Measurements from ENCODE around the gene IL17A.

Gene IL17A

DNA sequence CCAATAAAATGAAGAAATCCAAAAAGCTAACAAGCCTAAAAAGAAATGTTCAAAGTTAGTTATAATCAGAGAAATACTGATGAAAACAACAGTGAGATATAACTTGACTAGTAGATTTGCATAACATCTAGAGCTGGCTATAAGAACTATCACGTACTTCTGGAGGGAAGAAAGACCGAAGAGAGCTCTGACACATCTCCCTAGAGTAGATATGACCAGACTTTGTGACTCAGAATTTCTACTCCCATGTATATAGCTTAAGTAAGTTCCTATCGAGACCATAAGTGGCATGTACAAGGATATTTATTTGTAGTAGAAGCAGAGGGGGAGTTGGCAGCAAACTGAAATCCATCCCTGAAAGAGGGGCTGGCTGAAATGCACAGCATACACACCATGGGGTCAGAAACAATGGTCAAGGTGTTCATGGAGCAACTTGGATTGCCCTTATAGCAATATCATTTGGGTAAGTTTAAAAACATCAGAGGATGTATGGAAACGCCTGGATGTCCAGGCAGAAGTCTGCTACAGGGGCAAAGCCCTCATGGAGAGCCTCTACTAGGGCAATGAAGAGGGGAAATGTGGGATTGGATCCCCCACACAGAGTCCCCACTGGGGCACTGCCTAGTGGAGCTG lies 25.6 kb upstream of the IL17A start:
- H3K9ac ChIP-seq (ENCODE audit: low read length), result no peak overlapping the region
- no peaks in the 10 kb centered on the region for H3K27me3 ChIP-seq (ENCODE audit: low read length)
- no peaks in the 10 kb centered on the region for H3K36me3 ChIP-seq (ENCODE audit: low read length)
- H3K4me2 ChIP-seq (ENCODE audit: low read depth, low read length, poor library complexity, severe bottlenecking), result no peak overlapping the region
- H3K27ac ChIP-seq (ENCODE audit: low read depth, low read length), result no peak overlapping the region
- H3F3A ChIP-seq (ENCODE audit: insufficient read depth), result no peaks in the 10 kb centered on the region
- no peaks in the 10 kb centered on the region for H3K9me2 ChIP-seq (replicated peaks; ENCODE audit: insufficient read depth, low read length)
- H3K79me2 ChIP-seq (ENCODE audit: insufficient read depth, low read length), result no peaks in the 10 kb centered on the region
- H4K20me1 ChIP-seq (ENCODE audit: low read depth, low read length), result no peaks in the 10 kb centered on the region
- no peak overlapping the region for H3K4me3 ChIP-seq (ENCODE audit: insufficient read depth, low read length, poor library complexity, severe bottlenecking)
- TF ChIP-seq, protein P1, sequence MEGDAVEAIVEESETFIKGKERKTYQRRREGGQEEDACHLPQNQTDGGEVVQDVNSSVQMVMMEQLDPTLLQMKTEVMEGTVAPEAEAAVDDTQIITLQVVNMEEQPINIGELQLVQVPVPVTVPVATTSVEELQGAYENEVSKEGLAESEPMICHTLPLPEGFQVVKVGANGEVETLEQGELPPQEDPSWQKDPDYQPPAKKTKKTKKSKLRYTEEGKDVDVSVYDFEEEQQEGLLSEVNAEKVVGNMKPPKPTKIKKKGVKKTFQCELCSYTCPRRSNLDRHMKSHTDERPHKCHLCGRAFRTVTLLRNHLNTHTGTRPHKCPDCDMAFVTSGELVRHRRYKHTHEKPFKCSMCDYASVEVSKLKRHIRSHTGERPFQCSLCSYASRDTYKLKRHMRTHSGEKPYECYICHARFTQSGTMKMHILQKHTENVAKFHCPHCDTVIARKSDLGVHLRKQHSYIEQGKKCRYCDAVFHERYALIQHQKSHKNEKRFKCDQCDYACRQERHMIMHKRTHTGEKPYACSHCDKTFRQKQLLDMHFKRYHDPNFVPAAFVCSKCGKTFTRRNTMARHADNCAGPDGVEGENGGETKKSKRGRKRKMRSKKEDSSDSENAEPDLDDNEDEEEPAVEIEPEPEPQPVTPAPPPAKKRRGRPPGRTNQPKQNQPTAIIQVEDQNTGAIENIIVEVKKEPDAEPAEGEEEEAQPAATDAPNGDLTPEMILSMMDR (IDR thresholded peaks at IDR 0.05; ENCODE audit: insufficient read depth, low read length, poor library complexity, severe bottlenecking), result no peak
- TF ChIP-seq EZH2phosphoT487 (conservative IDR thresholded peaks at IDR 0.05; ENCODE audit: low read length), result no peak
- no peak overlapping the region for H2AFZ ChIP-seq (ENCODE audit: low read depth, low read length, severe bottlenecking)
- H3K9me3 ChIP-seq (ENCODE audit: insufficient read depth, low read length), result peaks cover 7% of the 10 kb centered on the region; the same call in 1 of the 2 replicates

DNA sequence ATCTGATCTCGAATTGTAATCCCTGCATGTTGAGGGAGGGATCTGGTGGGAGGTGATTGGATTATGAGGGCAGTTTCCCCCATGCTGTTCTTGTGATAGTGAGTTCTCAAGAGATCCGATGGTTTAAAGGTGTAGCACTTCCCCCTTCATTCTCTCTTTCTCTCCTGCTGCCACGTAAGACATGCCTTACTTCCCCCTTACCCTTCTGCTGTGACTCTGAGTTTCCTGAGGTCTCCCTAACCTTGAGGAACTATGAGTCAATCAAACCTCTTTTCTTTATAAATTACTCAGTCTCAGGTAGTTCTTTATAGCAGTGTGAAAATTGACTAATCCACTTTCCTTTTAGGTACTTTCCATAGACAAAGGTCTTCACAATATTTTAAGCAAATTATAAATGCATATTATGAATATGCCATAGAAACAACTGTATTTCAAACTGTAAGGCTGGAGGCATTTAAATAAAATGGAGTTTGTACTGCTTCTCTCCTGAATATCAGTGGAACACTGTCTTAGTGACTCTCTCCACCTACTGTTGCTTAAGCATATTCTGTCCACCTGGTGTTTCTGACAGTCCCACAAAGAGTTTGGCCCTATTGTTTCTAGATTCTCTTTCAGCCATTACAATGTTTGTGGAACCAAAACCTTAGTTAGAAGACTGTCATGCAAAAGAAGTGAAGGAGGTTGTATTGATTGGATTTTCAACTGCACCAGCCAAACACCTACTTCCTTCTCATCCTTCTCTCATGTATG lies 24.3 kb upstream of the IL17A start:
- no peak overlapping the region for H2AFZ ChIP-seq (ENCODE audit: low read depth, low read length, severe bottlenecking)
- no peaks in the 10 kb centered on the region for H3K36me3 ChIP-seq (ENCODE audit: low read length)
- peaks cover 7% of the 10 kb centered on the region; the same call in 1 of the 2 replicates for H3K9me3 ChIP-seq (ENCODE audit: insufficient read depth, low read length)
- no peaks in the 10 kb centered on the region for H3K79me2 ChIP-seq (ENCODE audit: insufficient read depth, low read length)
- no peaks in the 10 kb centered on the region for H4K20me1 ChIP-seq (ENCODE audit: low read depth, low read length)
- H3K4me3 ChIP-seq (ENCODE audit: insufficient read depth, low read length, poor library complexity, severe bottlenecking), result no peak overlapping the region
- TF ChIP-seq EZH2phosphoT487 (conservative IDR thresholded peaks at IDR 0.05; ENCODE audit: low read length), result no peak
- TF ChIP-seq, protein P1 (IDR thresholded peaks at IDR 0.05; ENCODE audit: insufficient read depth, low read length, poor library complexity, severe bottlenecking), result no peak
- no peaks in the 10 kb centered on the region for H3F3A ChIP-seq (ENCODE audit: insufficient read depth)
- H3K4me2 ChIP-seq (ENCODE audit: low read depth, low read length, poor library complexity, severe bottlenecking), result no peak overlapping the region
- H3K27ac ChIP-seq (ENCODE audit: low read depth, low read length), result no peak overlapping the region
- H3K9ac ChIP-seq (ENCODE audit: low read length), result no peak overlapping the region
- H3K27me3 ChIP-seq (ENCODE audit: low read length), result no peaks in the 10 kb centered on the region
- no peaks in the 10 kb centered on the region for H3K9me2 ChIP-seq (replicated peaks; ENCODE audit: insufficient read depth, low read length)

DNA sequence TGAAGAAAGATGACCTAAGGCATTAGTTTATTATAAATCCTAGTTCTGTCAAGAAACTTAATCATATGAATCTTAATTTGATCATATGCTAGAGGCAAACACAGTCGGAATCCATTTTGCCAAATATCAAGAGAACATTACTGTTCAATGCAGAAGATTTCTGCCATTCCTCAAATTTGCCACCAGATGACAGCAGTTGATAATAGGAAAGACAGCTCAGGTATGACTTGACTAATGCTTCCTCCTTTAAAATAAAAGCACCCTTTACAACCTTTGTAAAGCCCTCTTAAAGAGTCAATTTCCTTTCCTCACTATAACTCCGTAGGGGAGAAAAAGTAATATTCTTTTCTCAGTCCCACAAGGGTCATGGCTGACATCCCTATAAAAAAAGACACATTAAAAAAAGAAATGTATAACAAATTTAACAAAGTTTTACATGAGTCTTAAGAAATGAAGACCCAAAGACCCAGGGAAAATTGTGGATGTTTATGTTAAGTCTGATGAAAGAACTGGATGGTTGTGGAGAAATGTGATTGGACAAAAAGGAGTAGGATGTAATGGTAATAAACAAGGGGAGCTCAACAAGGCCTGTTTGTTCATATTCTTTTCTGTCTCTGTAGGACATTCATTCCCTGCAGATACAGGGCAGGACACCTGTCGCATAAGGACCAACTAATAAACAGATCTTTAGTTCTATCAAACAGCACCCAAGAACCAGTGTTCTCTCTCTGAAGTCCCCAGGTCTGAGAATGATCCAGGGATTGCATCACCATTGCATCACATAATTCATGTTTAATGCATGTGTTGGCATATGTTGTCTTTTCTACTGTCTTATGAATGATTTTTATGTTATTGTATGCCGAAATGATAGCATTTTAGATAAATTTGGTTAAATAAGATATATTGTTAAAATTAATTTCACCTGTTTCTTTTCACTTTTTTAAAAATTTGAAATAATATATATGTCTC lies 23.0 kb upstream of the IL17A start:
- TF ChIP-seq, protein P1 (IDR thresholded peaks at IDR 0.05; ENCODE audit: insufficient read depth, low read length, poor library complexity, severe bottlenecking), result peak; percentile 63
- no peak for TF ChIP-seq EZH2phosphoT487 (conservative IDR thresholded peaks at IDR 0.05; ENCODE audit: low read length)
- H2AFZ ChIP-seq (ENCODE audit: low read depth, low read length, severe bottlenecking), result no peak overlapping the region
- no peak overlapping the region for H3K4me3 ChIP-seq (ENCODE audit: insufficient read depth, low read length, poor library complexity, severe bottlenecking)
- H3K9ac ChIP-seq (ENCODE audit: low read length), result no peak overlapping the region
- no peaks in the 10 kb centered on the region for H3K9me2 ChIP-seq (replicated peaks; ENCODE audit: insufficient read depth, low read length)
- H3K79me2 ChIP-seq (ENCODE audit: insufficient read depth, low read length), result no peaks in the 10 kb centered on the region
- no peaks in the 10 kb centered on the region for H3K27me3 ChIP-seq (ENCODE audit: low read length)
- no peak overlapping the region for H3K27ac ChIP-seq (ENCODE audit: low read depth, low read length)
- no peaks in the 10 kb centered on the region for H4K20me1 ChIP-seq (ENCODE audit: low read depth, low read length)
- no peaks in the 10 kb centered on the region for H3K36me3 ChIP-seq (ENCODE audit: low read length)
- no peaks in the 10 kb centered on the region for H3F3A ChIP-seq (ENCODE audit: insufficient read depth)
- H3K9me3 ChIP-seq (ENCODE audit: insufficient read depth, low read length), result peaks cover 7% of the 10 kb centered on the region; the same call in 1 of the 2 replicates
- no peak overlapping the region for H3K4me2 ChIP-seq (ENCODE audit: low read depth, low read length, poor library complexity, severe bottlenecking)
